Neural cell (in vitro differentiated cells): ENCODE measurements around the gene C1QTNF3. TPM values are rescaled to one million over a fixed set of nuclear protein-coding genes. Genes with fewer than 3 reads are reported as not detected.

Source experiments
- H2AFZ ChIP-seq: fragments of 200-600, 300-800 bp; sonication (generic), shearing (Covaris generic); 2 replicates; pipeline ENCODE4 v1.6.0; 2014; ENCODE audit warnings: low read depth, mild to moderate bottlenecking, antibody characterized with exemption, low read length, moderate library complexity
- H3F3A ChIP-seq: fragments of 200-600 bp; shearing (Covaris generic); 2 replicates; pipeline ENCODE4 v1.6.1; 2016; ENCODE audit warnings: mild to moderate bottlenecking, moderate library complexity, mixed read lengths, antibody characterized with exemption, low read length; ENCODE audit not compliant: insufficient read depth, poor library complexity, severe bottlenecking
- H3K27ac ChIP-seq: fragments of 200-600, 300-800 bp; sonication (generic), shearing (Covaris generic); 2 replicates; pipeline ENCODE4 v1.5.1; 2014; ENCODE audit warnings: mild to moderate bottlenecking, low read length, moderate library complexity
- H3K27me3 ChIP-seq: fragments of 300-800, 200-600 bp; sonication (generic), shearing (Covaris generic); 2 replicates; pipeline ENCODE4 v1.6.0; 2014; ENCODE audit warnings: mild to moderate bottlenecking, low read depth, low read length, moderate library complexity; ENCODE audit not compliant: insufficient read depth
- H3K36me3 ChIP-seq: fragments of 300-800, 200-600 bp; sonication (generic), shearing (Covaris generic); 2 replicates; pipeline ENCODE4 v1.5.1; 2014; ENCODE audit warnings: mild to moderate bottlenecking, antibody characterized with exemption, low read length, moderate library complexity; ENCODE audit not compliant: insufficient read depth
- H3K4me2 ChIP-seq: fragments of 300-800, 200-600 bp; sonication (generic), shearing (Covaris generic); 2 replicates; pipeline ENCODE4 v1.6.0; 2014; ENCODE audit warnings: mild to moderate bottlenecking, low read length
- H3K4me3 ChIP-seq: fragments of 300-800, 200-600 bp; sonication (generic), shearing (Covaris generic); 2 replicates; pipeline ENCODE4 v1.5.1; 2014; ENCODE audit warnings: mild to moderate bottlenecking, low read length, moderate library complexity
- H3K79me2 ChIP-seq: fragments of 200-600 bp; shearing (Covaris generic); replicated peaks from 2 replicates; pipeline ENCODE4 v1.6.0; 2014; ENCODE audit warnings: mild to moderate bottlenecking, low read length, moderate library complexity; ENCODE audit not compliant: insufficient read depth
- H3K9ac ChIP-seq: fragments of 300-800, 200-600 bp; sonication (generic), shearing (Covaris generic); 2 replicates; pipeline ENCODE4 v1.6.1; 2016; ENCODE audit warnings: mild to moderate bottlenecking, low read length, mixed read lengths
- H3K9me2 ChIP-seq: fragments of 200-600 bp; shearing (Covaris generic); 2 replicates; pipeline ENCODE4 v1.6.1; 2016; ENCODE audit warnings: mild to moderate bottlenecking, low read length, mixed read lengths; ENCODE audit not compliant: insufficient read depth
- H3K9me3 ChIP-seq: fragments of 200-600, 300-800 bp; sonication (generic), shearing (Covaris generic); 2 replicates; pipeline ENCODE4 v1.6.1; 2016; ENCODE audit warnings: mild to moderate bottlenecking, mixed run types, low read length, moderate library complexity, mixed read lengths
- H4K20me1 ChIP-seq: fragments of 200-600 bp; shearing (Covaris generic); 2 replicates; pipeline ENCODE4 v1.6.1; 2016; ENCODE audit warnings: mild to moderate bottlenecking, mixed run types; ENCODE audit not compliant: insufficient read depth
- CTCF ChIP-seq: fragments of 450-650 bp; IDR thresholded peaks from 2 replicates; pipeline ENCODE4 v1.5.1; 2014; ENCODE audit warnings: antibody characterized with exemption, mild to moderate bottlenecking, moderate library complexity; ENCODE audit not compliant: poor library complexity, severe bottlenecking
- EP300 ChIP-seq: fragments of 450-650 bp; conservative IDR thresholded peaks from 2 replicates; pipeline ENCODE4 v1.6.1; 2014; ENCODE audit warnings: antibody characterized with exemption, mild to moderate bottlenecking, moderate library complexity; ENCODE audit not compliant: poor library complexity, severe bottlenecking
- EZH2 ChIP-seq: fragments of 200-600, 300-800 bp; shearing (Covaris generic), sonication (generic); IDR thresholded peaks from 2 replicates; pipeline ENCODE4 v1.6.1; 2014; ENCODE audit warnings: antibody characterized with exemption, low read length, borderline replicate concordance, mild to moderate bottlenecking; ENCODE audit not compliant: insufficient read depth, poor library complexity, severe bottlenecking
- MXI1 ChIP-seq: fragments of 450-650 bp; conservative IDR thresholded peaks from 2 replicates; pipeline ENCODE4 v1.6.1; 2014; ENCODE audit warnings: antibody characterized with exemption, mild to moderate bottlenecking; ENCODE audit not compliant: poor library complexity, severe bottlenecking
- POLR2AphosphoS5 ChIP-seq: IDR thresholded peaks from 2 replicates; pipeline ENCODE4 v1.6.1; 2012
- RAD21 ChIP-seq: fragments of 450-650 bp; conservative IDR thresholded peaks from 2 replicates; pipeline ENCODE4 v1.6.1; 2014; ENCODE audit warnings: antibody characterized with exemption, mild to moderate bottlenecking, moderate library complexity
- REST ChIP-seq: IDR thresholded peaks from 2 replicates; pipeline ENCODE4 v1.6.1; 2012; ENCODE audit warnings: borderline replicate concordance
- SMC3 ChIP-seq: fragments of 450-650 bp; conservative IDR thresholded peaks from 2 replicates; pipeline ENCODE4 v1.6.1; 2014; ENCODE audit warnings: antibody characterized with exemption, mild to moderate bottlenecking, moderate library complexity; ENCODE audit not compliant: poor library complexity
- TAF1 ChIP-seq: IDR thresholded peaks from 2 replicates; pipeline ENCODE4 v1.6.1; 2012; ENCODE audit warnings: low read depth
- polyA plus RNA-seq: library from polyadenylated mRNA; depleted of rRNA; stranded (reverse); fragments of >200 nt; gene quantifications from 2 replicates; pipeline ENCODE4 v1.2.3, GENCODE V29; 2014

Gene C1QTNF3
- polyA plus RNA-seq, 1 donor from 2014 or later = 33.1 TPM

GRCh38 chr5:34051374-34051980, 8.5 kb upstream of the C1QTNF3 start:
- Histone ChIP-seq H3K36me3 (no peaks in the 10 kb centered on the region), H3K27me3 (no peaks in the 10 kb centered on the region), H3K79me2 (no peaks in the 10 kb centered on the region), H3K9me2 (no peaks in the 10 kb centered on the region), H4K20me1 (no peaks in the 10 kb centered on the region), H2AFZ (no peak overlapping the region), H3F3A (no peaks in the 10 kb centered on the region), H3K4me2 (no peak overlapping the region), H3K27ac (no peak overlapping the region), H3K4me3 (no peak overlapping the region), H3K9me3 (no peaks in the 10 kb centered on the region), H3K9ac (no peak overlapping the region)
- TF ChIP-seq EZH2 (no peak), TAF1 (no peak)

GRCh38 chr5:34047774-34048572, 5.0 kb upstream of the C1QTNF3 start:
- Histone ChIP-seq H3K9me2 (no peaks in the 10 kb centered on the region), H3K27me3 (no peaks in the 10 kb centered on the region), H3K79me2 (no peaks in the 10 kb centered on the region), H2AFZ (no peak overlapping the region), H3K27ac (no peak overlapping the region), H3K4me3 (no peak overlapping the region), H4K20me1 (no peaks in the 10 kb centered on the region), H3K9me3 (no peaks in the 10 kb centered on the region), H3F3A (no peaks in the 10 kb centered on the region), H3K9ac (no peak overlapping the region), H3K36me3 (no peaks in the 10 kb centered on the region), H3K4me2 (no peak overlapping the region)
- TF ChIP-seq CTCF (no peak), MXI1 (no peak), REST (no peak), TAF1 (no peak), RAD21 (no peak), POLR2AphosphoS5 (no peak), SMC3 (no peak), EP300 (no peak)
